Neural cell (in vitro differentiated cells): ENCODE results near the gene SLC38A3. TPM values are rescaled to one million over a fixed set of nuclear protein-coding genes. Genes with fewer than 3 reads are reported as not detected.

Source experiments
- H2AFZ ChIP-seq: fragments of 200-600, 300-800 bp; sonication (generic), shearing (Covaris generic); 2 replicates; pipeline ENCODE4 v1.6.0; 2014; ENCODE audit warnings: low read depth, mild to moderate bottlenecking, antibody characterized with exemption, low read length, moderate library complexity
- H3F3A ChIP-seq: fragments of 200-600 bp; shearing (Covaris generic); 2 replicates; pipeline ENCODE4 v1.6.1; 2016; ENCODE audit warnings: mild to moderate bottlenecking, moderate library complexity, mixed read lengths, antibody characterized with exemption, low read length; ENCODE audit not compliant: insufficient read depth, poor library complexity, severe bottlenecking
- H3K27ac ChIP-seq: fragments of 200-600, 300-800 bp; sonication (generic), shearing (Covaris generic); 2 replicates; pipeline ENCODE4 v1.5.1; 2014; ENCODE audit warnings: mild to moderate bottlenecking, low read length, moderate library complexity
- H3K27me3 ChIP-seq: fragments of 300-800, 200-600 bp; sonication (generic), shearing (Covaris generic); 2 replicates; pipeline ENCODE4 v1.6.0; 2014; ENCODE audit warnings: mild to moderate bottlenecking, low read depth, low read length, moderate library complexity; ENCODE audit not compliant: insufficient read depth
- H3K36me3 ChIP-seq: fragments of 300-800, 200-600 bp; sonication (generic), shearing (Covaris generic); 2 replicates; pipeline ENCODE4 v1.5.1; 2014; ENCODE audit warnings: mild to moderate bottlenecking, antibody characterized with exemption, low read length, moderate library complexity; ENCODE audit not compliant: insufficient read depth
- H3K4me2 ChIP-seq: fragments of 300-800, 200-600 bp; sonication (generic), shearing (Covaris generic); 2 replicates; pipeline ENCODE4 v1.6.0; 2014; ENCODE audit warnings: mild to moderate bottlenecking, low read length
- H3K4me3 ChIP-seq: fragments of 300-800, 200-600 bp; sonication (generic), shearing (Covaris generic); 2 replicates; pipeline ENCODE4 v1.5.1; 2014; ENCODE audit warnings: mild to moderate bottlenecking, low read length, moderate library complexity
- H3K79me2 ChIP-seq: fragments of 200-600 bp; shearing (Covaris generic); replicated peaks from 2 replicates; pipeline ENCODE4 v1.6.0; 2014; ENCODE audit warnings: mild to moderate bottlenecking, low read length, moderate library complexity; ENCODE audit not compliant: insufficient read depth
- H3K9ac ChIP-seq: fragments of 300-800, 200-600 bp; sonication (generic), shearing (Covaris generic); 2 replicates; pipeline ENCODE4 v1.6.1; 2016; ENCODE audit warnings: mild to moderate bottlenecking, low read length, mixed read lengths
- H3K9me2 ChIP-seq: fragments of 200-600 bp; shearing (Covaris generic); 2 replicates; pipeline ENCODE4 v1.6.1; 2016; ENCODE audit warnings: mild to moderate bottlenecking, low read length, mixed read lengths; ENCODE audit not compliant: insufficient read depth
- H3K9me3 ChIP-seq: fragments of 200-600, 300-800 bp; sonication (generic), shearing (Covaris generic); 2 replicates; pipeline ENCODE4 v1.6.1; 2016; ENCODE audit warnings: mild to moderate bottlenecking, mixed run types, low read length, moderate library complexity, mixed read lengths
- H4K20me1 ChIP-seq: fragments of 200-600 bp; shearing (Covaris generic); 2 replicates; pipeline ENCODE4 v1.6.1; 2016; ENCODE audit warnings: mild to moderate bottlenecking, mixed run types; ENCODE audit not compliant: insufficient read depth
- EP300 ChIP-seq: fragments of 450-650 bp; conservative IDR thresholded peaks from 2 replicates; pipeline ENCODE4 v1.6.1; 2014; ENCODE audit warnings: antibody characterized with exemption, mild to moderate bottlenecking, moderate library complexity; ENCODE audit not compliant: poor library complexity, severe bottlenecking
- EZH2 ChIP-seq: fragments of 200-600, 300-800 bp; shearing (Covaris generic), sonication (generic); IDR thresholded peaks from 2 replicates; pipeline ENCODE4 v1.6.1; 2014; ENCODE audit warnings: antibody characterized with exemption, low read length, borderline replicate concordance, mild to moderate bottlenecking; ENCODE audit not compliant: insufficient read depth, poor library complexity, severe bottlenecking
- MXI1 ChIP-seq: fragments of 450-650 bp; conservative IDR thresholded peaks from 2 replicates; pipeline ENCODE4 v1.6.1; 2014; ENCODE audit warnings: antibody characterized with exemption, mild to moderate bottlenecking; ENCODE audit not compliant: poor library complexity, severe bottlenecking
- POLR2AphosphoS5 ChIP-seq: IDR thresholded peaks from 2 replicates; pipeline ENCODE4 v1.6.1; 2012
- RAD21 ChIP-seq: fragments of 450-650 bp; conservative IDR thresholded peaks from 2 replicates; pipeline ENCODE4 v1.6.1; 2014; ENCODE audit warnings: antibody characterized with exemption, mild to moderate bottlenecking, moderate library complexity
- SMC3 ChIP-seq: fragments of 450-650 bp; conservative IDR thresholded peaks from 2 replicates; pipeline ENCODE4 v1.6.1; 2014; ENCODE audit warnings: antibody characterized with exemption, mild to moderate bottlenecking, moderate library complexity; ENCODE audit not compliant: poor library complexity
- TAF1 ChIP-seq: IDR thresholded peaks from 2 replicates; pipeline ENCODE4 v1.6.1; 2012; ENCODE audit warnings: low read depth
- polyA plus RNA-seq: library from polyadenylated mRNA; depleted of rRNA; stranded (reverse); fragments of >200 nt; gene quantifications from 2 replicates; pipeline ENCODE4 v1.2.3, GENCODE V29; 2014
- TF ChIP-seq, protein P1 (sequence below): fragments of 450-650 bp; IDR thresholded peaks from 2 replicates; pipeline ENCODE4 v1.5.1; 2014; ENCODE audit warnings: antibody characterized with exemption, mild to moderate bottlenecking, moderate library complexity; ENCODE audit not compliant: poor library complexity, severe bottlenecking
- TF ChIP-seq, protein P2 (sequence below): IDR thresholded peaks from 2 replicates; pipeline ENCODE4 v1.6.1; 2012; ENCODE audit warnings: borderline replicate concordance

SLC38A3 gene
- polyA plus RNA-seq, 1 donor from 2014 or later: not detected

- Histone ChIP-seq H3K79me2 (no peaks in the 10 kb centered on the region), H2AFZ (no peak overlapping the region), H3K4me3 (no peak overlapping the region), H3K27ac (no peak overlapping the region), H3K27me3 (no peaks in the 10 kb centered on the region), H4K20me1 (no peaks in the 10 kb centered on the region), H3K36me3 (no peaks in the 10 kb centered on the region), H3K9me2 (no peaks in the 10 kb centered on the region), H3K9ac (no peak overlapping the region), H3K4me2 (no peak overlapping the region), H3F3A (no peaks in the 10 kb centered on the region), H3K9me3 (no peaks in the 10 kb centered on the region)
- TF ChIP-seq TAF1 (no peak), MXI1 (no peak), EZH2 (no peak), EP300 (no peak), RAD21 (no peak), SMC3 (no peak), POLR2AphosphoS5 (no peak)
- TF ChIP-seq, protein P1, sequence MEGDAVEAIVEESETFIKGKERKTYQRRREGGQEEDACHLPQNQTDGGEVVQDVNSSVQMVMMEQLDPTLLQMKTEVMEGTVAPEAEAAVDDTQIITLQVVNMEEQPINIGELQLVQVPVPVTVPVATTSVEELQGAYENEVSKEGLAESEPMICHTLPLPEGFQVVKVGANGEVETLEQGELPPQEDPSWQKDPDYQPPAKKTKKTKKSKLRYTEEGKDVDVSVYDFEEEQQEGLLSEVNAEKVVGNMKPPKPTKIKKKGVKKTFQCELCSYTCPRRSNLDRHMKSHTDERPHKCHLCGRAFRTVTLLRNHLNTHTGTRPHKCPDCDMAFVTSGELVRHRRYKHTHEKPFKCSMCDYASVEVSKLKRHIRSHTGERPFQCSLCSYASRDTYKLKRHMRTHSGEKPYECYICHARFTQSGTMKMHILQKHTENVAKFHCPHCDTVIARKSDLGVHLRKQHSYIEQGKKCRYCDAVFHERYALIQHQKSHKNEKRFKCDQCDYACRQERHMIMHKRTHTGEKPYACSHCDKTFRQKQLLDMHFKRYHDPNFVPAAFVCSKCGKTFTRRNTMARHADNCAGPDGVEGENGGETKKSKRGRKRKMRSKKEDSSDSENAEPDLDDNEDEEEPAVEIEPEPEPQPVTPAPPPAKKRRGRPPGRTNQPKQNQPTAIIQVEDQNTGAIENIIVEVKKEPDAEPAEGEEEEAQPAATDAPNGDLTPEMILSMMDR: no peak
- TF ChIP-seq, protein P2, sequence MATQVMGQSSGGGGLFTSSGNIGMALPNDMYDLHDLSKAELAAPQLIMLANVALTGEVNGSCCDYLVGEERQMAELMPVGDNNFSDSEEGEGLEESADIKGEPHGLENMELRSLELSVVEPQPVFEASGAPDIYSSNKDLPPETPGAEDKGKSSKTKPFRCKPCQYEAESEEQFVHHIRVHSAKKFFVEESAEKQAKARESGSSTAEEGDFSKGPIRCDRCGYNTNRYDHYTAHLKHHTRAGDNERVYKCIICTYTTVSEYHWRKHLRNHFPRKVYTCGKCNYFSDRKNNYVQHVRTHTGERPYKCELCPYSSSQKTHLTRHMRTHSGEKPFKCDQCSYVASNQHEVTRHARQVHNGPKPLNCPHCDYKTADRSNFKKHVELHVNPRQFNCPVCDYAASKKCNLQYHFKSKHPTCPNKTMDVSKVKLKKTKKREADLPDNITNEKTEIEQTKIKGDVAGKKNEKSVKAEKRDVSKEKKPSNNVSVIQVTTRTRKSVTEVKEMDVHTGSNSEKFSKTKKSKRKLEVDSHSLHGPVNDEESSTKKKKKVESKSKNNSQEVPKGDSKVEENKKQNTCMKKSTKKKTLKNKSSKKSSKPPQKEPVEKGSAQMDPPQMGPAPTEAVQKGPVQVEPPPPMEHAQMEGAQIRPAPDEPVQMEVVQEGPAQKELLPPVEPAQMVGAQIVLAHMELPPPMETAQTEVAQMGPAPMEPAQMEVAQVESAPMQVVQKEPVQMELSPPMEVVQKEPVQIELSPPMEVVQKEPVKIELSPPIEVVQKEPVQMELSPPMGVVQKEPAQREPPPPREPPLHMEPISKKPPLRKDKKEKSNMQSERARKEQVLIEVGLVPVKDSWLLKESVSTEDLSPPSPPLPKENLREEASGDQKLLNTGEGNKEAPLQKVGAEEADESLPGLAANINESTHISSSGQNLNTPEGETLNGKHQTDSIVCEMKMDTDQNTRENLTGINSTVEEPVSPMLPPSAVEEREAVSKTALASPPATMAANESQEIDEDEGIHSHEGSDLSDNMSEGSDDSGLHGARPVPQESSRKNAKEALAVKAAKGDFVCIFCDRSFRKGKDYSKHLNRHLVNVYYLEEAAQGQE: no peak
Observed at GRCh38 chr3:50195501-50196252, 9.4 kb upstream of the SLC38A3 start.

DNA sequence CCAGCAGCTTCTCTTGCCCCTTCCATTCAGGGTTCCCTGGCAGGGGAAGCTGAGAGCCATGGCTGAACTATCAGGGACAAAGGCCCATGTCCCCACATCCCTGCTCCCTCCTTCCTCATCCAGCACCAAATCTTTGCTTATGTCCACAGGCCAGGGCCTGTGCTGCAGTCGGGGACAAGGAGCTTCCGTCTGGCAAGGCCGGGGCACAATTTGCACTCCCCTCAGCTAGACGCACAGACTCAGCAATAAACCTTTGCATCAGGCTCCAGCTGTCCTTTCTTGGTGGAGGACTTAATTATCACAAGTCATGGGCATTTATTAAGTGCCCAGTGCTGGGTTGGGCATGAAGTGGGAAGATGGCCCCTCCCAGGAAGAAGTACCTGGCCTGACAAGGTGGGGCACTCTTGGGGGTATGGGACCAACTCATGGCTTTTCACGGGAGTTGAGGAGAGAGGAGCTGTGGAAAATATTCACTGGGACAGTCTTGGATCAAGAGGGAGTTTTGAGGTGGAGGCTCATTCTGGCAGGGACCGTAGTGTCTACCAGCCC is 8.7 kb upstream of the SLC38A3 start:
- Histone ChIP-seq H3K9me2 (no peaks in the 10 kb centered on the region), H3K27me3 (no peaks in the 10 kb centered on the region), H3K4me3 (no peak overlapping the region), H3K9me3 (no peaks in the 10 kb centered on the region), H2AFZ (no peak overlapping the region), H3F3A (no peaks in the 10 kb centered on the region), H3K79me2 (no peaks in the 10 kb centered on the region), H4K20me1 (no peaks in the 10 kb centered on the region), H3K36me3 (no peaks in the 10 kb centered on the region), H3K27ac (no peak overlapping the region), H3K4me2 (no peak overlapping the region), H3K9ac (no peak overlapping the region)
- no peak for TF ChIP-seq EZH2
